IMR-90 (cell line): ENCODE data around the gene AFG3L2. TPM values are rescaled to one million over a fixed set of nuclear protein-coding genes. Genes with fewer than 3 reads are reported as not detected.

Experiments
- ATAC-seq: fragments of 200-7000 bp; cut with Tn5 transposase; 2 replicates; pipeline ENCODE4 v1.9.1; 2020; ENCODE audit warnings: low read depth, mild to moderate bottlenecking, moderate library complexity
- BruUV-seq: library from RNA; stranded (reverse); fragments of 400-500 nt; replicated peaks from 2 replicates; lab custom pipeline; 2021; lab: Mats Ljungman, UMichigan
- CTCF ChIA-PET: fragments of 300-600 bp; formaldehyde crosslinking; extraction: SDS; loops from one replicate; lab custom pipeline; 2021; ENCODE audit warnings: antibody characterized with exemption; lab: Yijun Ruan, JAX
- POLR2A ChIA-PET: fragments of 300-600 bp; sonication (Branson Sonifier 250); formaldehyde crosslinking; loops from one replicate; lab custom pipeline; 2022; ENCODE audit warnings: antibody characterized with exemption; ENCODE audit not compliant: unreplicated experiment; lab: Charles Lee
- DNase-seq: peaks from one replicate; pipeline ENCODE4 v3.0.0; 2013
- H2AFZ ChIP-seq: replicated peaks from 2 replicates; pipeline ENCODE3; 2013; ENCODE audit warnings: low read length, mild to moderate bottlenecking; ENCODE audit not compliant: poor library complexity
- H2AK5ac ChIP-seq: 2 replicates; pipeline ENCODE4 v1.6.1; 2013; ENCODE audit warnings: low read depth, low read length, inconsistent platforms
- H2AK9ac ChIP-seq: replicated peaks from 2 replicates; pipeline ENCODE3; 2013; ENCODE audit warnings: mild to moderate bottlenecking, low read depth, low read length, moderate library complexity; ENCODE audit not compliant: poor library complexity
- H2BK120ac ChIP-seq: 2 replicates; pipeline ENCODE4 v1.6.1; 2013; ENCODE audit warnings: low read depth, low read length, inconsistent platforms
- H2BK15ac ChIP-seq: 3 replicates; pipeline ENCODE4 v1.6.1; 2013; ENCODE audit warnings: low read depth, low read length, inconsistent platforms
- H2BK20ac ChIP-seq: 2 replicates; pipeline ENCODE4 v1.6.1; 2013; ENCODE audit warnings: low read depth, mild to moderate bottlenecking, inconsistent platforms, low read length, moderate library complexity
- H2BK5ac ChIP-seq: 2 replicates; pipeline ENCODE4 v1.6.1; 2013; ENCODE audit warnings: mild to moderate bottlenecking, low read depth, low read length, inconsistent platforms; ENCODE audit not compliant: poor library complexity, severe bottlenecking
- H3K14ac ChIP-seq: replicated peaks from 2 replicates; pipeline ENCODE4 v1.6.1; 2013; ENCODE audit warnings: low read depth, low read length, inconsistent platforms
- H3K18ac ChIP-seq: 2 replicates; pipeline ENCODE4 v1.6.1; 2013; ENCODE audit warnings: low read depth, low read length, control low read depth
- H3K23ac ChIP-seq: 2 replicates; pipeline ENCODE4 v1.6.1; 2013; ENCODE audit warnings: low read depth, low read length, inconsistent platforms
- H3K27ac ChIP-seq: 2 replicates; pipeline ENCODE4 v1.5.1; 2013; ENCODE audit warnings: mild to moderate bottlenecking, control low read depth, low read length; ENCODE audit not compliant: insufficient read depth
- H3K27me3 ChIP-seq: 2 replicates; pipeline ENCODE4 v1.6.1; 2013; ENCODE audit warnings: low read length; ENCODE audit not compliant: control insufficient read depth, insufficient read depth
- H3K36me3 ChIP-seq: 2 replicates; pipeline ENCODE4 v1.6.1; 2013; ENCODE audit warnings: low read length, mixed read lengths; ENCODE audit not compliant: control insufficient read depth, insufficient read depth
- H3K4ac ChIP-seq: 2 replicates; pipeline ENCODE4 v1.6.1; 2013; ENCODE audit warnings: low read depth, low read length, inconsistent platforms
- H3K4me1 ChIP-seq: 2 replicates; pipeline ENCODE4 v1.6.1; 2013; ENCODE audit warnings: low read length, mixed read lengths; ENCODE audit not compliant: control insufficient read depth, insufficient read depth
- H3K4me2 ChIP-seq: 2 replicates; pipeline ENCODE4 v1.6.1; 2013; ENCODE audit warnings: low read depth, mild to moderate bottlenecking, control low read depth, low read length, moderate library complexity
- H3K4me3 ChIP-seq: 2 replicates; pipeline ENCODE4 v1.5.1; 2013; ENCODE audit warnings: low read depth, mild to moderate bottlenecking, control low read depth, low read length, moderate library complexity; ENCODE audit not compliant: insufficient read depth
- H3K56ac ChIP-seq: 2 replicates; pipeline ENCODE4 v1.6.1; 2013; ENCODE audit warnings: low read length, inconsistent platforms; ENCODE audit not compliant: insufficient read depth; ENCODE audit errors: extremely low read depth
- H3K79me1 ChIP-seq, 2 experiments: 2 replicates each; pipeline ENCODE4 v1.6.1; 2013; ENCODE audit warnings: low read length in 2 of 2, inconsistent platforms in 1 of 2, low read depth in 1 of 2
- H3K9ac ChIP-seq: 2 replicates; pipeline ENCODE4 v1.6.1; 2013; ENCODE audit warnings: low read depth, low read length, control low read depth
- H3K9me1 ChIP-seq: 2 replicates; pipeline ENCODE4 v1.6.1; 2013; ENCODE audit warnings: low read length, inconsistent platforms; ENCODE audit not compliant: insufficient read depth
- H3K9me3 ChIP-seq: 2 replicates; pipeline ENCODE4 v1.6.1; 2013; ENCODE audit warnings: low read length; ENCODE audit not compliant: control insufficient read depth, insufficient read depth
- H4K20me1 ChIP-seq: 2 replicates; pipeline ENCODE4 v1.6.1; 2013; ENCODE audit warnings: low read length, inconsistent platforms; ENCODE audit not compliant: insufficient read depth
- H4K5ac ChIP-seq: 2 replicates; pipeline ENCODE4 v1.6.1; 2013; ENCODE audit warnings: mild to moderate bottlenecking, low read depth, low read length, control low read depth
- H4K8ac ChIP-seq, 2 experiments: 2 replicates each; pipeline ENCODE4 v1.6.1; 2013; ENCODE audit warnings: low read depth in 2 of 2, low read length in 2 of 2, control low read depth in 1 of 2, inconsistent platforms in 1 of 2
- H4K91ac ChIP-seq: 2 replicates; pipeline ENCODE4 v1.6.1; 2013; ENCODE audit warnings: low read depth, low read length, inconsistent platforms; ENCODE audit not compliant: insufficient read depth
- BHLHE40 ChIP-seq: fragments of 150-350 bp; IDR thresholded peaks from 2 replicates; pipeline ENCODE4 v1.6.1; 2016; ENCODE audit warnings: mild to moderate bottlenecking, low read depth, low read length
- CEBPB ChIP-seq: IDR thresholded peaks from 2 replicates; pipeline ENCODE4 v1.6.1; 2012; ENCODE audit warnings: low read depth, low read length, improper control_type of control experiment
- CHD1 ChIP-seq: IDR thresholded peaks from 2 replicates; pipeline ENCODE4 v1.6.1; 2012; ENCODE audit warnings: low read depth, low read length, improper control_type of control experiment
- CTCF ChIP-seq: conservative IDR thresholded peaks from 2 replicates; pipeline ENCODE4 v1.5.1; 2012; ENCODE audit warnings: mild to moderate bottlenecking, low read depth, low read length, improper control_type of control experiment
- ELK1 ChIP-seq: fragments of 150-350 bp; IDR thresholded peaks from 2 replicates; pipeline ENCODE4 v1.6.1; 2016; ENCODE audit warnings: low read depth, mild to moderate bottlenecking, low read length, moderate library complexity, borderline replicate concordance
- FOS ChIP-seq: fragments of 150-350 bp; IDR thresholded peaks from 2 replicates; pipeline ENCODE4 v1.6.1; 2016; ENCODE audit warnings: low read depth, low read length
- MAFK ChIP-seq: IDR thresholded peaks from 2 replicates; pipeline ENCODE4 v1.6.1; 2012; ENCODE audit warnings: low read depth, low read length, improper control_type of control experiment
- MAZ ChIP-seq: IDR thresholded peaks from 2 replicates; pipeline ENCODE4 v1.6.1; 2012; ENCODE audit warnings: low read depth, mild to moderate bottlenecking, low read length, improper control_type of control experiment, moderate library complexity, borderline replicate concordance
- MXI1 ChIP-seq: IDR thresholded peaks from 2 replicates; pipeline ENCODE4 v1.6.1; 2012; ENCODE audit warnings: low read depth, mild to moderate bottlenecking, low read length, moderate library complexity, borderline replicate concordance
- NFE2L2 ChIP-seq: fragments of 150-350 bp; IDR thresholded peaks from 2 replicates; pipeline ENCODE4 v1.6.1; 2016; ENCODE audit warnings: low read depth, mild to moderate bottlenecking, low read length
- POLR2A ChIP-seq: IDR thresholded peaks from 2 replicates; pipeline ENCODE4 v1.6.1; 2012; ENCODE audit warnings: mild to moderate bottlenecking, low read depth, low read length
- RAD21 ChIP-seq: IDR thresholded peaks from 2 replicates; pipeline ENCODE4 v1.6.1; 2012; ENCODE audit warnings: low read length, improper control_type of control experiment
- RCOR1 ChIP-seq: IDR thresholded peaks from 2 replicates; pipeline ENCODE4 v1.6.1; 2012; ENCODE audit warnings: mild to moderate bottlenecking, low read length, improper control_type of control experiment; ENCODE audit not compliant: insufficient replicate concordance
- RFX5 ChIP-seq: IDR thresholded peaks from 2 replicates; pipeline ENCODE4 v1.8.0; 2012; ENCODE audit warnings: low read depth, mild to moderate bottlenecking, low read length, moderate library complexity
- SMC3 ChIP-seq: fragments of 150-350 bp; IDR thresholded peaks from 2 replicates; pipeline ENCODE4 v1.6.1; 2016; ENCODE audit warnings: low read depth, mild to moderate bottlenecking, antibody characterized with exemption, low read length, moderate library complexity
- USF2 ChIP-seq: fragments of 150-350 bp; IDR thresholded peaks from 2 replicates; pipeline ENCODE4 v1.6.1; 2017; ENCODE audit warnings: mild to moderate bottlenecking, antibody characterized with exemption, low read length, low read depth
- WGBS, 2 experiments: methylation state at CpG; one replicate each; pipeline versions ENCODE4 v1.1.5 to v1.1.7; 2013; ENCODE audit warnings: missing lambda C conversion rate in 2 of 2; ENCODE audit not compliant: insufficient read length in 1 of 2; ENCODE audit errors: extremely low coverage in 2 of 2; 5-methylcytosine and 5-hydroxymethylcytosine counted together
- dilution Hi-C: fragments of 300-500 bp; cut with HindIII; formaldehyde crosslinking; loops from one replicate; pipeline ENCODE4 v1.14.3; 2018; ENCODE audit warnings: low sequenced_read_pairs; ENCODE audit not compliant: unreplicated experiment
- in situ Hi-C: fragments of 300-500 bp; cut with MboI; formaldehyde crosslinking; loops from 3 replicates; pipeline ENCODE4 v1.14.3; 2019; ENCODE audit warnings: low sequenced_read_pairs, inconsistent platforms, mixed read lengths
- intact Hi-C: fragments of 100-400 bp; cut with micrococcal nuclease; formaldehyde crosslinking; loops from 2 replicates; pipeline ENCODE4 v1.10.0; 2022
- polyA plus RNA-seq, 3 experiments: library from polyadenylated mRNA; depleted of rRNA; stranded (reverse); fragments of >200 nt; gene quantifications; 2 replicates each; pipeline ENCODE4 v1.2.3, GENCODE V29; 2012; ENCODE audit warnings: low replicate concordance in 1 of 3
- total RNA-seq: library from RNA; depleted of rRNA; stranded (reverse); fragments of >200 nt; gene quantifications from 2 replicates; pipeline ENCODE4 v1.2.3, GENCODE V29; 2012

The AFG3L2 gene
- total and polyA plus RNA-seq, 2 of the 4 experiments (the other 2 are of a cell fraction) = 26.9 to 37.6 TPM

GRCh38 chr18:12318857-12319256 is 58.2 kb downstream of the AFG3L2 start:
- Histone ChIP-seq H3K79me1 (peaks cover 35 to 62% of the 10 kb centered on the region in 2 experiments), H2BK5ac (no peak overlapping the region), H4K20me1 (peaks cover 91% of the 10 kb centered on the region), H3K27me3 (no peaks in the 10 kb centered on the region), H3K27ac (no peak overlapping the region), H3K4me2 (no peak overlapping the region), H2BK15ac (no peak overlapping the region), H4K5ac (no peak overlapping the region), H3K4ac (no peak overlapping the region), H3K9me1 (peaks cover 7% of the 10 kb centered on the region; the same call in 1 of the 2 replicates), H3K36me3 (peaks cover 57% of the 10 kb centered on the region), H3K9ac (no peak overlapping the region), H3K4me1 (peaks cover 16% of the 10 kb centered on the region), H2AFZ (no peak overlapping the region), H2AK5ac (no peak overlapping the region), H2AK9ac (no peak overlapping the region), H3K56ac (no peak overlapping the region), H4K8ac (no peak overlapping the region), H3K23ac (no peak overlapping the region), H4K91ac (no peak overlapping the region), H3K14ac (no peak overlapping the region), H3K9me3 (no peaks in the 10 kb centered on the region), H3K4me3 (no peak overlapping the region), H2BK20ac (no peak overlapping the region), H2BK120ac (no peak overlapping the region), H3K18ac (no peak overlapping the region)
- dilution Hi-C loops (no loop called here), intact Hi-C loops (no loop called here), in situ Hi-C loops (no loop called here)
- ATAC-seq = no peak
- POLR2A ChIA-PET = no interaction called here
- no peak for TF ChIP-seq BHLHE40
- no peak for TF ChIP-seq SMC3
- no peak for TF ChIP-seq FOS
- TF ChIP-seq USF2 = no peak
- TF ChIP-seq ELK1 = no peak
- no peak for TF ChIP-seq NFE2L2
- TF ChIP-seq MXI1 = no peak
- TF ChIP-seq RAD21 = no peak
- TF ChIP-seq RFX5 = no peak
- no peak for TF ChIP-seq POLR2A
- TF ChIP-seq CTCF = no peak
- TF ChIP-seq MAFK = no peak
- TF ChIP-seq MAZ = no peak
- no peak for TF ChIP-seq RCOR1
- no peak for TF ChIP-seq CHD1
- no peak for TF ChIP-seq CEBPB
- WGBS, 2 experiments = no CpG with 5 or more reads among the region's 5 CpGs
- CTCF ChIA-PET = interaction anchor here (1.1 to 2.3 kb wide), 4 partner anchors 10 to 81 kb away, joined by 3 to 5 read pairs (median 4); no protein-coding TSS in a partner anchor
- no TSS peak for BruUV-seq
- no peak for DNase-seq
